Activated naive CD8-positive, alpha-beta T cell (primary cell): ENCODE data around the gene USP20.

ENCODE experiments used
- H3K27ac Mint-ChIP-seq: one replicate; pipeline ENCODE4 v1.8.0; 2021; ENCODE audit warnings: mixed read lengths
- H3K27me3 Mint-ChIP-seq: one replicate; pipeline ENCODE4 v1.8.0; 2021; ENCODE audit warnings: mixed read lengths
- H3K36me3 Mint-ChIP-seq: one replicate; pipeline ENCODE4 v1.8.0; 2021; ENCODE audit warnings: mixed read lengths
- H3K4me1 Mint-ChIP-seq: one replicate; pipeline ENCODE4 v1.8.0; 2021; ENCODE audit warnings: low read depth, mixed read lengths
- H3K4me3 Mint-ChIP-seq: one replicate; pipeline ENCODE4 v1.8.0; 2021; ENCODE audit warnings: mild to moderate bottlenecking, mixed read lengths
- H3K9me3 Mint-ChIP-seq: one replicate; pipeline ENCODE4 v1.8.0; 2021; ENCODE audit warnings: low read depth, mixed read lengths

USP20 gene

DNA sequence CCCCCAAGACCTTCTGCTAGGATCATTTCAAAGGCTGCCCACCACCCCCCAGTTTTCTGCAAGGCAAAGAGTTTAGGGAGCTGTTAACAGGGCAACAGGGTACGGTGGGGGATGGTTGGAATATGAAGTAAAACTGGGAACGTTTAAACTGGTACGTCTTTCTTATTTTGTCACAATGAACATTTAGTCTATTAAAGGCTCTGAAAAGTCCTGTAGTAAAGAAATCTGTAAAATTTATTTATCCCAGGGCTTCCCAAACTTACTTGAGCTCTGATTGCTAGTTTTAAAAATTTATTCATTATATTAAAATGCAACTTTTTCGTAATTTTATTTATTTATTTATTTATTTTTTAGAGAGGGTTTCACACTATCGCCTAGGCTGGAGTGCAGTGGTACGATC lies 62.0 kb downstream of the USP20 start:
- H3K9me3 Mint-ChIP-seq: no peaks in the 10 kb centered on the region
- no peaks in the 10 kb centered on the region for H3K27me3 Mint-ChIP-seq
- H3K4me1 Mint-ChIP-seq: peaks cover 62% of the 10 kb centered on the region
- H3K36me3 Mint-ChIP-seq: peaks cover 20% of the 10 kb centered on the region
- H3K27ac Mint-ChIP-seq: peak overlapping the region; percentile 90
- H3K4me3 Mint-ChIP-seq: no peak overlapping the region

DNA sequence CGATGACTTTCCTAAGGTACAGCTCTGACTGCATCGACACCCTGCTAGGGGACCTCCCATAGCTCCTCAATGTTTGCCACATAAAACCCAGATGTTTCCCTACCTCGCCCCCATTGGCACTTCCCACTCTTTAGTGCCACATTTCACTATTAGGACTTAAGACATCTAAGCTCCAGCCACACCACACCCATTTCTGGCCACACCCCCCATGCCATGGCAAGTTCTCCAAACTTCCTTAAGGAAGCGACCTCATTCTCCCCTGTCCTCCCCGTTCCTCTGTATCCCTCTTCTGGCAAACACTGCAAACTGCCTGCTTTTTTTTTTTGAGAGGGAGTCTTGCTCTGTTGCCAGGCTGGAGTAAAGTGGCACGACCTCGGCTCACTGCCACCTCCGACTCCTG lies 62.9 kb downstream of the USP20 start:
- H3K9me3 Mint-ChIP-seq: no peaks in the 10 kb centered on the region
- peaks cover 18% of the 10 kb centered on the region for H3K36me3 Mint-ChIP-seq
- peaks cover 53% of the 10 kb centered on the region for H3K4me1 Mint-ChIP-seq
- H3K27ac Mint-ChIP-seq: peak overlapping the region; percentile 88
- no peaks in the 10 kb centered on the region for H3K27me3 Mint-ChIP-seq
- H3K4me3 Mint-ChIP-seq: no peak overlapping the region

DNA sequence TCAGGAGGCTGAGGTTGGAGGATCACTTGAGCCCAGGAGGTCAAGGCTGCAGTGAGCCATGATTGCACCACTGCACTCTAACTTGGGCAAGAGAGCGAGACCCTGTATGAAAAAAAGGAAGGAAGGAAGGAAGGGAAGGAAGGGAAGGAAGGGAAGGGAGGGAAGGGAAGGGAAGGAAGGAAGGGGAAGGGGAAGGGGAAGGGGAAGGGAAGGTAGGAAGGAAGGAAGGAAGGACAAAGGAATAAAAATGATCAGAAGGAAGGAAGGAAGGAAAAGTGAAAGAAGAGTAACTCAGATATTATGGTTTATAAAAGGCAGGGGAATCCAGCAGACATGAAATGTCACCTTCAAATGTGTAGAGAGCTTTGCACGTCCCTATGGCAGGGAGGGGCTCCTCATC lies 64.4 kb downstream of the USP20 start:
- Mint-ChIP-seq H3K9me3 (no peaks in the 10 kb centered on the region), H3K4me1 (peaks cover 44% of the 10 kb centered on the region), H3K27ac (peak overlapping the region; percentile 75), H3K36me3 (peaks cover 15% of the 10 kb centered on the region), H3K4me3 (no peak overlapping the region), H3K27me3 (no peaks in the 10 kb centered on the region)

DNA sequence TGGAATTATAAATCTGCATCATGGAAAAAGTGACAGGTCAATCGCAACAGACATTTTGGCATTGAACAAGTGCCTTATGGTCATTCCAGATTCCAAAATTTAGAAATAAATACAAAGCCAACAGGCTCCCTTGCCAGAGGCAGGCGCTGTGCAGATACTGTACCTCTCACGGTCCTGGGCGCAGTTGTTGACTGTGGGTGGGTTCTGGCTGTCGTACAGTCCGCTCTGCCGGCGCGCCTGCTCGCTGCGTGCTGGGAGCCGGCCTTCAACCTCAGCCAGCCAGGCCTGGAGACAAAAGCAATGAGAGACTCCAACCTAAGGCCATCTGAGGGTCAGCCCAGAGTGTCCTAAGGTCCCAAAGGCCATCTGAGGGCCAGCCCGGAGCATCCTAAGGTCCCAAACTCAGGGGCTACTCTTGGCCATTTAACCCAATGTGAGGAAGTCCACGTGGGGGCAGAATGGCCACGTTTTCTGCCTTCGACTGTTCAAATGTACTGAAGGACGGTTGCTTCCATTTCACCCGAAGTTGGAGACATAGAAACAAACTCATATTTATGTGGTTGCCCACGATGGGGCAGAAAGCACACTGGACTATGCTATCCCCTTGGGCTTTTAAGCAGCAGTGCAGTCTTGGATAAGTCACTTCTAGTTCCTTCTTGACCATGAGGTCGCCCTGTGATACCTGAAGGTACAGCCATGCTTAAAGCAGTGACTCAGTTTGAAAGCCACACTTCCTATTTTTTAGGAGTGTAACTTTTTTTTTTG lies 65.2 kb downstream of the USP20 start:
- H3K4me3 Mint-ChIP-seq: no peak overlapping the region
- H3K36me3 Mint-ChIP-seq: peaks cover 18% of the 10 kb centered on the region
- no peaks in the 10 kb centered on the region for H3K9me3 Mint-ChIP-seq
- H3K27ac Mint-ChIP-seq: peak overlapping the region; percentile 75
- H3K27me3 Mint-ChIP-seq: no peaks in the 10 kb centered on the region
- H3K4me1 Mint-ChIP-seq: peaks cover 40% of the 10 kb centered on the region

DNA sequence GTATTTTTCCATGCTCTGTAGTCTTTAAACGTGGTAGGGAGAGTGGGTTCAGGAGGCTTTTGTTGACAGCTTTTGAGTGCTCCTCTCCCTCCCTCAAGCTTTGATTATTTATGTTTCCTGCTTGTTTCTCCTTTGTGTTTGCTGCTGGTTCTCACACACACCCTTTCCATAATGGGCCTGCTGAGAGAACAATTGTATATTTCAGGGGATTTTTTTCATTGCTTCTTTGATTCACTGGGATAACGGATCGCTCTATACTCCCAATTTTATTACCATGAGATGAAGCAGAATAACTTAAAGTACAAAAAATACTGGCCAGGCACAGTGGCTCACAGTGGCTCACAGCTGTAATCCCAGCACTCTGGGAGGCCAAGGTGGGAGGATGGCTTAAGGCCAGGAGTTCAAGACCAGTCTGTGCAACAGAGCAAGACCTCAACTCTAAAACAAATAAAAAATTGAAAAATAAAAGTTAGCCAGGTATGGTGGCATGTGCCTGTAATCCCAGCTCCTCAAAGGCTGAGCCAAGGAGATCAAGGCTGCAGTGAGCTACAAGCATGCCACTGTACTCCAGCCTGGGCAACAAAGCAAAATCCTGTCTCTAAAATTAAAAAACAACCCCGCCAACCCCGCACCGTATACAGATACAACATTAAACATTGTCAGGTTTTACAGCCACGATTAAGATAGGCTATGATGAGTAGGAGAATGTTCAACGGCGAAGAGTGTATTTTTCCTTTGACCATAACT lies 66.9 kb downstream of the USP20 start:
- H3K4me1 Mint-ChIP-seq: peaks cover 28% of the 10 kb centered on the region
- no peaks in the 10 kb centered on the region for H3K9me3 Mint-ChIP-seq
- H3K36me3 Mint-ChIP-seq: peaks cover 14% of the 10 kb centered on the region
- H3K27me3 Mint-ChIP-seq: no peaks in the 10 kb centered on the region
- peak overlapping the region; percentile 86 for H3K27ac Mint-ChIP-seq
- no peak overlapping the region for H3K4me3 Mint-ChIP-seq

GRCh38 chr9:129902740-129903134 lies 67.5 kb downstream of the USP20 start:
- H3K36me3 Mint-ChIP-seq: peaks cover 16% of the 10 kb centered on the region
- H3K4me3 Mint-ChIP-seq: no peak overlapping the region
- H3K4me1 Mint-ChIP-seq: peaks cover 25% of the 10 kb centered on the region
- H3K27me3 Mint-ChIP-seq: no peaks in the 10 kb centered on the region
- peak overlapping the region; percentile 58 for H3K27ac Mint-ChIP-seq
- H3K9me3 Mint-ChIP-seq: no peaks in the 10 kb centered on the region

- no peak overlapping the region for H3K4me3 Mint-ChIP-seq
- peak overlapping the region; percentile 86 for H3K27ac Mint-ChIP-seq
- H3K4me1 Mint-ChIP-seq: peaks cover 19% of the 10 kb centered on the region
- H3K9me3 Mint-ChIP-seq: no peaks in the 10 kb centered on the region
- peaks cover 15% of the 10 kb centered on the region for H3K36me3 Mint-ChIP-seq
- no peaks in the 10 kb centered on the region for H3K27me3 Mint-ChIP-seq
Measured at GRCh38 chr9:129904734-129905133, 69.5 kb downstream of the USP20 start.

- H3K36me3 Mint-ChIP-seq: peaks cover 15% of the 10 kb centered on the region
- no peak overlapping the region for H3K4me3 Mint-ChIP-seq
- no peaks in the 10 kb centered on the region for H3K27me3 Mint-ChIP-seq
- peak overlapping the region; percentile 68 for H3K27ac Mint-ChIP-seq
- no peaks in the 10 kb centered on the region for H3K9me3 Mint-ChIP-seq
- peaks cover 21% of the 10 kb centered on the region for H3K4me1 Mint-ChIP-seq
Measured at GRCh38 chr9:129906298-129906697, 71.0 kb downstream of the USP20 start.

DNA sequence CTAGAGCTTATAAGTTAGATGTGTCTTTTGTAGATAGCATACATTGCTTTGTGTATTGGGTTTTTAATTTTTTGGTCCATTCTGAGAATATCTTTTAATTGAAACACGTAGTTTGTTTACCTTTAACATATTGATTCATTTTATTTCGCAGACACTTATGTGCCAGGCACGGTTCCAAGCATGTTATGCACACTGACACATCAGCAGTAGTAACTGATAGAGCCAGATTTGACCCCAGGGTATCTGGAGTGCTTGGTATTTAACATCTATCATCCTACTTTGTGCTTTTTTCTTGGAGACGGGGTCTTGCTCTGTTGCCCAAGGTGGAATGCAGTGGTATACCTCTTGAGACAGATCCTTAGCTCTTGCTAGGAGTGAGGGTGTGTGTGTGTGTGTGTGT lies 71.9 kb downstream of the USP20 start:
- Mint-ChIP-seq H3K9me3 (no peaks in the 10 kb centered on the region), H3K27ac (peak overlapping the region; percentile 55), H3K4me3 (no peak overlapping the region), H3K4me1 (peaks cover 18% of the 10 kb centered on the region), H3K36me3 (peaks cover 13% of the 10 kb centered on the region), H3K27me3 (no peaks in the 10 kb centered on the region)

DNA sequence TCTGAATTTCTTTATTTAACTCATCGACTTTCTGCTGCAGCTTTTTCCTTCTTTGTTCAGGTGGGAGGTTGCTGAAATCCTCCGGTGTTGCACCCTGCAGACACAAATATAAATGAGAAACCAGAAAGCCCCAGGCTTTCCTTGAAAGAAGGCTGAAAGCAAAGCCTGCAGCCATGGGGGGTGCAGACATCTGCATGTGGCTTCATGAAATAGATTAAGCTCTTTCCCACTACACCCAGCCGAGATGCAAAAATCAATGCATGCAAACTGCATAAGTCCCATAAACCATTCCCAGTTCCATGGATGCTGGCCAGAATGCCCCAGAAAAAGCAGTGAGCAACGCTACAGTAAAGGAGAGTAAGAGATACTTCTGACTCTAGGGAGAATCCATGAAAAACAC lies 73.6 kb downstream of the USP20 start:
- no peaks in the 10 kb centered on the region for H3K9me3 Mint-ChIP-seq
- H3K36me3 Mint-ChIP-seq: peaks cover 13% of the 10 kb centered on the region
- H3K27me3 Mint-ChIP-seq: no peaks in the 10 kb centered on the region
- H3K4me1 Mint-ChIP-seq: peaks cover 21% of the 10 kb centered on the region
- H3K4me3 Mint-ChIP-seq: no peak overlapping the region
- peak overlapping the region; percentile 51 for H3K27ac Mint-ChIP-seq

DNA sequence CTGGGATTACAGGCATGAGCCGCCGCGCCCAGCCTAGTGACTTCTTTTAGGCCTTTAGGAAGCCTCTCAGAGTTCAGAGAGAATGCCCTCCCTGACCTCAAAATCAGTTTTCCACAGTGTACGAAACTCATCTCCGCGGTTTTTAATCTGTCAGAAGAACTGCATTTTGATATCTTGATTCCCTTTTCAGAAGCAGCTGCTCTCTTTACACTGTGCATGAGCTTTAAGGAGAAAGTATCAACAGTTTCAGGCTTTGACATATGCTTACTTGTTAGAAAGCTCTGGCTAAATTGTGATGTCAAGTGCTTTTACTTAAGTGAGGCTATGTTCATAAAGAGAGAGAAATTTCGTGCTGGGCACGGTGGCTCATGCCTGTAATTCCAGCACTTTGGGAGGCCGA lies 74.6 kb downstream of the USP20 start:
- Mint-ChIP-seq H3K36me3 (peaks cover 13% of the 10 kb centered on the region), H3K9me3 (no peaks in the 10 kb centered on the region), H3K27me3 (no peaks in the 10 kb centered on the region), H3K4me1 (peaks cover 19% of the 10 kb centered on the region), H3K4me3 (no peak overlapping the region), H3K27ac (no peak overlapping the region)

GRCh38 chr9:129910628-129911567 lies 75.6 kb downstream of the USP20 start:
- Mint-ChIP-seq H3K36me3 (peaks cover 14% of the 10 kb centered on the region), H3K27ac (peak overlapping the region; percentile 81)

GRCh38 chr9:129914051-129914450 lies 78.8 kb downstream of the USP20 start:
- Mint-ChIP-seq H3K4me1 (peaks cover 30% of the 10 kb centered on the region), H3K9me3 (no peaks in the 10 kb centered on the region), H3K27me3 (no peaks in the 10 kb centered on the region), H3K4me3 (no peak overlapping the region), H3K36me3 (peaks cover 8% of the 10 kb centered on the region), H3K27ac (peak overlapping the region; percentile 70)

More at GRCh38 chr9:129910628-129911567, 75.6 kb downstream of the USP20 start:
- H3K4me1 Mint-ChIP-seq: peaks cover 21% of the 10 kb centered on the region
- H3K9me3 Mint-ChIP-seq: no peaks in the 10 kb centered on the region
- no peak overlapping the region for H3K4me3 Mint-ChIP-seq
- H3K27me3 Mint-ChIP-seq: no peaks in the 10 kb centered on the region

- Mint-ChIP-seq H3K9me3 (no peaks in the 10 kb centered on the region), H3K36me3 (peaks cover 8% of the 10 kb centered on the region), H3K4me3 (no peak overlapping the region), H3K4me1 (peaks cover 26% of the 10 kb centered on the region), H3K27me3 (no peaks in the 10 kb centered on the region), H3K27ac (no peak overlapping the region)
Measured at GRCh38 chr9:129916707-129917106, 81.4 kb downstream of the USP20 start.
